ENCODE measurements around the gene SEPTIN5. TPM values are rescaled to one million over a fixed set of nuclear protein-coding genes. Genes with fewer than 3 reads are reported as not detected.
"Not testable (repeated sequence)": the region's sequence is repeated elsewhere in the genome, so short reads cannot be mapped to it uniquely, and the experiment has no call there.

SEPTIN5 gene
- total RNA-seq, 2 donors from 2014 or later = 47.7 to 147 TPM

DNA sequence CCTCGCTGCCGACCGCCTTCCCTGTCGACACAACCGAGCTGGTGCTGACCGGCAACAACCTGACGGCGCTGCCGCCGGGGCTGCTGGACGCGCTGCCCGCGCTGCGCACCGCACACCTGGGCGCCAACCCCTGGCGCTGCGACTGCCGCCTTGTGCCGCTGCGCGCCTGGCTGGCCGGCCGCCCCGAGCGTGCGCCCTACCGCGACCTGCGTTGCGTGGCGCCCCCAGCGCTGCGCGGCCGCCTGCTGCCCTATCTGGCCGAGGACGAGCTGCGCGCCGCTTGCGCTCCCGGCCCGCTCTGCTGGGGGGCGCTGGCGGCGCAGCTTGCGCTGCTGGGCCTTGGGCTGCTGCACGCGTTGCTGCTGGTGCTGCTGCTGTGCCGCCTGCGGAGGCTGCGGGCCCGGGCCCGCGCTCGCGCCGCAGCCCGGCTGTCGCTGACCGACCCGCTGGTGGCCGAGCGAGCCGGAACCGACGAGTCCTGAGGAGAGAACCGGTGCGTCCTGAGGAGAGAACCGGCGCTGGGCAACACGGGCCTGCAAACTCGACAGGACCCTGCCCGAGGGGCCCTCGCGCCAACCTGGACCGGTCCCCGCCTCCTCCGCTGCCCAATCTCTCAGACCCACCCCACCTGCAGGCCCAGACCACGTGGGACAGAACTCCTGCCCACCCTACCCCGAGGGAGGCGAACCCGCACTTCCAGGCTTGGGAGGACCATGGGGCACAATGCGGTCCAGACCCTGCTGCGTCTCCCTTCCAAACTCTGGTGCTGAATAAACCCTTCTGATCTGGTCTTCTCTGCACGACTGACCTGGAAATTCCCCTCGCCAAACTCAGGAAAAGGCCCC, 9.9 kb downstream of the SEPTIN5 start:
- no peak overlapping the region for H3K4me3 ChIP-seq
- peaks cover 0 to 11% of the 10 kb centered on the region in 2 donors for H3K4me1 ChIP-seq (ENCODE audit: control insufficient read depth in 1 of 2, low read depth in 2 of 2)
- peaks cover 18% of the 10 kb centered on the region for H3K36me3 ChIP-seq
- H3K9me3 ChIP-seq = no peaks in the 10 kb centered on the region
- H3K27me3 ChIP-seq (replicated peaks; ENCODE audit: insufficient read depth) = no peaks in the 10 kb centered on the region
- H3K27ac ChIP-seq = no peak overlapping the region
- TF ChIP-seq, protein P1, sequence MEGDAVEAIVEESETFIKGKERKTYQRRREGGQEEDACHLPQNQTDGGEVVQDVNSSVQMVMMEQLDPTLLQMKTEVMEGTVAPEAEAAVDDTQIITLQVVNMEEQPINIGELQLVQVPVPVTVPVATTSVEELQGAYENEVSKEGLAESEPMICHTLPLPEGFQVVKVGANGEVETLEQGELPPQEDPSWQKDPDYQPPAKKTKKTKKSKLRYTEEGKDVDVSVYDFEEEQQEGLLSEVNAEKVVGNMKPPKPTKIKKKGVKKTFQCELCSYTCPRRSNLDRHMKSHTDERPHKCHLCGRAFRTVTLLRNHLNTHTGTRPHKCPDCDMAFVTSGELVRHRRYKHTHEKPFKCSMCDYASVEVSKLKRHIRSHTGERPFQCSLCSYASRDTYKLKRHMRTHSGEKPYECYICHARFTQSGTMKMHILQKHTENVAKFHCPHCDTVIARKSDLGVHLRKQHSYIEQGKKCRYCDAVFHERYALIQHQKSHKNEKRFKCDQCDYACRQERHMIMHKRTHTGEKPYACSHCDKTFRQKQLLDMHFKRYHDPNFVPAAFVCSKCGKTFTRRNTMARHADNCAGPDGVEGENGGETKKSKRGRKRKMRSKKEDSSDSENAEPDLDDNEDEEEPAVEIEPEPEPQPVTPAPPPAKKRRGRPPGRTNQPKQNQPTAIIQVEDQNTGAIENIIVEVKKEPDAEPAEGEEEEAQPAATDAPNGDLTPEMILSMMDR (IDR thresholded peaks at IDR 0.05) = no peak
- DNase-seq (ENCODE audit: low spot score) = no peak
- no peak for ATAC-seq (ENCODE audit: insufficient number of reproducible peaks, low FRiP score, low read depth)

DNA sequence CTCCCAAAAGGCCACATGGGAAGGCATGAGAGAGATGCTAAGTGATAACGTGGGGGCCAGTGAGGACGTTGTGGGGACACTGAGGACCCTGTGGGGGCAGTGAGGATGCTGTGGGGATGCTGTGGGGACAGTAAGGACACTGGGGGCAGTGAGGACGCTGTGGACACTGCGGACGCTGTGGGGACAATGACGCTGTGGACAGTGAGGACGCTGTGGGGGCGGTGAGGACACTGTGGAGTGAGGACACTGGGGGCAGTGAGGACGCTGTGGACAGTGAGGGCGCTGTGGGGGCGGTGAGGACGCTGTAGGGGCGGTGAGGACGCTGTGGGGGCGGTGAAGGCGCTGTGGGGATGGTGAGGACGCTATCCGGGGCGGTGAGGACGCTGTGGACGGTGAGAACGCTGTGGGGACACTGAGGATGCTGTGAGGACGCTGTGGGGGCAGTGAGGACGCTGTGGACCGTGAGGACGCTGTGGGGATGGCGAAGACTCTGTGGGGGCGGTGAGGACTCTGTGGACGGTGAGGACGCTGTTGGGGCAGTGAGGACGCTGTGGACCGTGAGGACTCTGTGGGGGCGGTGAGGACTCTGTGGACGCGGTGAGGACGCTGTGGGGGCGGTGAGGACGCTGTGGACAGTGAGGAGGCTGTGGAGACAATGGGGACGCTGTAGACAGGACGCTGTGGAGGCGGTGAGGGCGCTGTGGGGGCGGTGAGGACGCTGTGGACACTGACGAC, 10.8 kb downstream of the SEPTIN5 start:
- TF ChIP-seq, protein P1 (IDR thresholded peaks at IDR 0.05) = no peak
- peaks cover 18% of the 10 kb centered on the region for H3K36me3 ChIP-seq
- H3K27ac ChIP-seq = no peak overlapping the region
- H3K9me3 ChIP-seq = no peaks in the 10 kb centered on the region
- ATAC-seq (ENCODE audit: insufficient number of reproducible peaks, low FRiP score, low read depth) (no peak), DNase-seq (ENCODE audit: low spot score) (no peak)
- no peak overlapping the region for H3K4me3 ChIP-seq
- peaks cover 0 to 2% of the 10 kb centered on the region in 2 donors for H3K4me1 ChIP-seq (ENCODE audit: control insufficient read depth in 1 of 2, low read depth in 2 of 2)
- no peaks in the 10 kb centered on the region for H3K27me3 ChIP-seq (replicated peaks; ENCODE audit: insufficient read depth)

DNA sequence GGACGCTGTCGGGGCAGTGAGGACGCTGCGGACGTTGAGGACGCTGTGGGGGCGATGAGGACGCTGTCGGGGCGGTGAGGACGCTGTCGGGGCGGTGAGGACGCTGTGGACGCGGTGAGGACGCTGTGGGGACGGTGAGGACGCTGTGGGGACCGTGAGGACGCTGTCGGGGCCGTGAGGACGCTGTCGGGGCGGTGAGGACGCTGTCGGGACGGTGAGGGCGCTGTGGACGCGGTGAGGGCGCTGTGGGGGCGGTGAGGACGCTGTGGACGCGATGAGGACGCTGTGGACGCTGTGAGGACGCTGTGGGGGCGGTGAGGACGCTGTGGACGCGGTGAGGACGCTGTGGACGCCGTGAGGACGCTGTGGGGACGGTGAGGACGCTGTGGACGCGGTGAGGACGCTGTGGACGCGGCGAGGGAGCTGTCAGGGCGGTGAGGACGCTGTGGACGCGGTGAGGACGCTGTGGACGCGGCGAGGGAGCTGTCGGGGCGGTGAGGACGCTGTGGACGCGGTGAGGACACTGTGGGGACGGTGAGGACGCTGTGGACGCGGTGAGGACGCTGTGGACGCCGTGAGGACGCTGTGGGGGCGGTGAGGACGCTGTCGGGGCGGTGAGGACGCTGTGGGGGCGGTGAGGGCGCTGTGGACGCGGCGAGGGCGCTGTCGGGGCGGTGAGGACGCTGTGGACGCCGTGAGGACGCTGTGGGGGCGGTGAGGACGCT, 11.9 kb downstream of the SEPTIN5 start:
- H3K36me3 ChIP-seq = peaks cover 14% of the 10 kb centered on the region
- not testable (repeated sequence) for H3K27ac ChIP-seq; H3K9me3 ChIP-seq; H3K4me1 ChIP-seq (ENCODE audit: control insufficient read depth in 1 of 2, low read depth in 2 of 2); H3K27me3 ChIP-seq (replicated peaks; ENCODE audit: insufficient read depth); DNase-seq (ENCODE audit: low spot score); H3K4me3 ChIP-seq; ATAC-seq (ENCODE audit: insufficient number of reproducible peaks, low FRiP score, low read depth)

DNA sequence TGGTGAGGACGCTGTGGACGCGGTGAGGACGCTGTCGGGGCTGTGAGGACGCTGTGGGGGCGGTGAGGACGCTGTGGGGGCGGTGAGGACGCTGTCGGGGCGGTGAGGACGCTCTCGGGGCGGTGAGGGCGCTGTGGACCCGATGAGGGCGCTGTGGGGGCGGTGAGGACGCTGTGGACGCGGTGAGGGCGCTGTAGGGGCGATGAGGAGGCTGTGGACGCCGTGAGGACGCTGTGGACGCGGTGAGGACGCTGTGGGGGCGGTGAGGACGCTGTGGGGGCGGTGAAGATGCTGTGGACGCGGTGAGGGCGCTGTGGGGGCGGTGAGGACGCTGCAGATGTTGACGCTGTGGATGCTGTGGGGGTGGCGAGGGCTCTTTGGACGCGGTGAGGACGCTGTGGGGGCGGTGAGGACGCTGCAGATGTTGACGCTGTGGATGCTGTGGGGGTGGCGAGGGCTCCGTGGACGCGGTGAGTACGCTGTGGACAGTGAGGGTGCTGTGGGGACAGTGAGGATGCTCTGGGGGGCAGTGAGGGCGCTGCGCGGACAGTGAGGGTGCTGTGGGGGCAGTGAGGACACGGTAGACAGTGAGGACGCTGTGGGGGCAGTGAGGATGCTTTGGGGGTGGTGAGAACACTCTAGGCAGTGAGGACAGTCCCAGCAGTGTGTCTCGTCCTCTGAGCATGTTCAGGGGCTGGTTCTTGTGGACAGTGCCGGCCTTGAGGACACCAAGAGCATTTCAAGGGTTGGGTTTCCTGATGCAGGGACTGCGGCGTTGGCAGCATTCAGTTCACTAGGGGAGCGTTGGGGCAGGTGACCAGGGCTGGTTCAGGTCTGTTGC, 13.2 kb downstream of the SEPTIN5 start:
- TF ChIP-seq, protein P1 (IDR thresholded peaks at IDR 0.05) = no peak
- H3K9me3 ChIP-seq = no peaks in the 10 kb centered on the region
- no peak for DNase-seq (ENCODE audit: low spot score)

DNA sequence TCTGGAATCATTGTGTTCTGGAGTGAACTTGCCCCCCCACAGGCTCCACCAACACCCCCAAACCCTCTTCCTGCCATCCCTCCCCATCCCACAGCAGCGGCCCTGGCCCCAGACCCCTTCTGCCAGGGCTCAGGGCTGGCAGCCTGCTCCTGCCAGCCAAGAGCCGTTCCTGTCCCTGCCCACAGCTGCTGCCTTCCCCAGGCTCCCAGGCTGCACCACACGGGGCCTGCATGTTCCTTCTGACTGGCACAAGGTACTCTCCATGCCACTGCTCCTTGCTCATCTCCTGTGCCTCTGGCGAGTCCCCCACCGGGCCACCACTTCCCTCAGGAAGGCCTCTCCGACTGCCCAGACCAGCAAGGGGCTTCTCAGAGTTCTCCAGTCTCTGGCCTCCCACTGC, 14.0 kb downstream of the SEPTIN5 start:
- Histone ChIP-seq H3K4me1 (ENCODE audit: control insufficient read depth in 1 of 2, low read depth in 2 of 2) (peaks cover 0 to 8% of the 10 kb centered on the region in 2 donors), H3K4me3 (no peak overlapping the region), H3K36me3 (no peaks in the 10 kb centered on the region), H3K27ac (no peak overlapping the region), H3K9me3 (no peaks in the 10 kb centered on the region), H3K27me3 (replicated peaks; ENCODE audit: insufficient read depth) (no peaks in the 10 kb centered on the region)
- TF ChIP-seq, protein P1 (IDR thresholded peaks at IDR 0.05) = no peak
- ATAC-seq (ENCODE audit: insufficient number of reproducible peaks, low FRiP score, low read depth) (no peak), DNase-seq (ENCODE audit: low spot score) (no peak)

More for the DNA sequence above, 13.2 kb downstream of the SEPTIN5 start:
- no peak for ATAC-seq (ENCODE audit: insufficient number of reproducible peaks, low FRiP score, low read depth)
- H3K4me3 ChIP-seq = no peak overlapping the region
- H3K27me3 ChIP-seq (replicated peaks; ENCODE audit: insufficient read depth) = no peaks in the 10 kb centered on the region
- no peak overlapping the region for H3K27ac ChIP-seq
- H3K36me3 ChIP-seq = peaks cover 4% of the 10 kb centered on the region
- H3K4me1 ChIP-seq (ENCODE audit: control insufficient read depth in 1 of 2, low read depth in 2 of 2) = peaks cover 0 to 8% of the 10 kb centered on the region in 2 donors

Data from thoracic aorta (tissue), 2 donors.